ENCODE results near the gene LIPF. TPM values are rescaled to one million over a fixed set of nuclear protein-coding genes. Genes with fewer than 3 reads are reported as not detected.
"Not testable (repeated sequence)": the region's sequence is repeated elsewhere in the genome, so short reads cannot be mapped to it uniquely, and the experiment has no call there.

Gene LIPF
- total RNA-seq, 2 donors from 2014 or later = not detected

- Histone ChIP-seq H3K27me3 (replicated peaks; ENCODE audit: insufficient read depth) (no peaks in the 10 kb centered on the region), H3K27ac (no peak overlapping the region), H3K9me3 (no peaks in the 10 kb centered on the region), H3K36me3 (no peaks in the 10 kb centered on the region), H3K4me3 (no peak overlapping the region), H3K4me1 (ENCODE audit: control insufficient read depth in 1 of 2, low read depth in 2 of 2) (no peaks in the 10 kb centered on the region)
- no peak for TF ChIP-seq CTCF (IDR thresholded peaks at IDR 0.05)
- no peak for ATAC-seq (ENCODE audit: insufficient number of reproducible peaks, low FRiP score, low read depth)
- no peak for DNase-seq (ENCODE audit: low spot score)
These were observed 3.7 kb upstream of the LIPF start for GRCh38 chr10:88660598-88660884.

GRCh38 chr10:88661018-88661417 lies 3.2 kb upstream of the LIPF start:
- Histone ChIP-seq H3K9me3 (no peaks in the 10 kb centered on the region), H3K27ac (no peak overlapping the region), H3K4me1 (ENCODE audit: control insufficient read depth in 1 of 2, low read depth in 2 of 2) (no peaks in the 10 kb centered on the region), H3K27me3 (replicated peaks; ENCODE audit: insufficient read depth) (no peaks in the 10 kb centered on the region), H3K4me3 (no peak overlapping the region), H3K36me3 (no peaks in the 10 kb centered on the region)
- DNase-seq (ENCODE audit: low spot score) = no peak
- TF ChIP-seq CTCF (IDR thresholded peaks at IDR 0.05) = no peak
- ATAC-seq (ENCODE audit: insufficient number of reproducible peaks, low FRiP score, low read depth) = no peak

- no peaks in the 10 kb centered on the region for H3K36me3 ChIP-seq
- H3K27me3 ChIP-seq (replicated peaks; ENCODE audit: insufficient read depth) = no peaks in the 10 kb centered on the region
- no peaks in the 10 kb centered on the region for H3K4me1 ChIP-seq (ENCODE audit: control insufficient read depth in 1 of 2, low read depth in 2 of 2)
- H3K9me3 ChIP-seq = no peaks in the 10 kb centered on the region
- no peak for TF ChIP-seq CTCF (IDR thresholded peaks at IDR 0.05)
- no peak overlapping the region for H3K4me3 ChIP-seq
- no peak overlapping the region for H3K27ac ChIP-seq
- DNase-seq (ENCODE audit: low spot score) (no peak), ATAC-seq (ENCODE audit: insufficient number of reproducible peaks, low FRiP score, low read depth) (no peak)
These were observed 2.7 kb upstream of the LIPF start for GRCh38 chr10:88661577-88661976.

- H3K9me3 ChIP-seq; DNase-seq (ENCODE audit: low spot score); H3K27me3 ChIP-seq (replicated peaks; ENCODE audit: insufficient read depth); H3K4me3 ChIP-seq; ATAC-seq (ENCODE audit: insufficient number of reproducible peaks, low FRiP score, low read depth); H3K4me1 ChIP-seq (ENCODE audit: control insufficient read depth in 1 of 2, low read depth in 2 of 2); H3K27ac ChIP-seq; H3K36me3 ChIP-seq: not testable (repeated sequence)
These were observed 1.1 kb upstream of the LIPF start for GRCh38 chr10:88663153-88663552.

- Histone ChIP-seq H3K4me1 (ENCODE audit: control insufficient read depth in 1 of 2, low read depth in 2 of 2) (no peaks in the 10 kb centered on the region), H3K27me3 (replicated peaks; ENCODE audit: insufficient read depth) (no peaks in the 10 kb centered on the region), H3K36me3 (no peaks in the 10 kb centered on the region), H3K9me3 (no peaks in the 10 kb centered on the region), H3K27ac (no peak overlapping the region), H3K4me3 (no peak overlapping the region)
- DNase-seq (ENCODE audit: low spot score) (no peak), ATAC-seq (ENCODE audit: insufficient number of reproducible peaks, low FRiP score, low read depth) (no peak)
- no peak for TF ChIP-seq CTCF (IDR thresholded peaks at IDR 0.05)
These were observed 4.2 kb downstream of the LIPF start for GRCh38 chr10:88668465-88668864.

GRCh38 chr10:88670497-88670896 lies 6.3 kb downstream of the LIPF start:
- no peak for ATAC-seq (ENCODE audit: insufficient number of reproducible peaks, low FRiP score, low read depth)
- no peak overlapping the region for H3K27ac ChIP-seq
- H3K27me3 ChIP-seq (replicated peaks; ENCODE audit: insufficient read depth) = no peaks in the 10 kb centered on the region
- H3K36me3 ChIP-seq = no peaks in the 10 kb centered on the region
- H3K4me1 ChIP-seq (ENCODE audit: control insufficient read depth in 1 of 2, low read depth in 2 of 2) = no peaks in the 10 kb centered on the region
- TF ChIP-seq CTCF (IDR thresholded peaks at IDR 0.05) = no peak
- DNase-seq (ENCODE audit: low spot score) = no peak
- no peaks in the 10 kb centered on the region for H3K9me3 ChIP-seq
- no peak overlapping the region for H3K4me3 ChIP-seq
